Suprapubic skin (tissue), 4 donors: ENCODE results near the gene PHKG1. TPM values are rescaled to one million over a fixed set of nuclear protein-coding genes. Genes with fewer than 3 reads are reported as not detected.
"Not testable (repeated sequence)": the region's sequence is repeated elsewhere in the genome, so short reads cannot be mapped to it uniquely, and the experiment has no call there.

ENCODE experiments used
- DNase-seq, 2 donors: peaks; one replicate each; pipeline ENCODE4 v3.0.0-alpha.2; 2019; ENCODE audit warnings: low spot score in 2 of 2
- H3K27ac ChIP-seq: fragments of 200-600 bp; sonication (generic); one replicate; pipeline ENCODE4 v1.5.1; 2019
- H3K27me3 ChIP-seq: fragments of 200-600 bp; sonication (generic); one replicate; pipeline ENCODE4 v1.5.1; 2019
- H3K36me3 ChIP-seq: fragments of 200-600 bp; sonication (generic); one replicate; pipeline ENCODE4 v1.5.1; 2019
- H3K4me1 ChIP-seq: fragments of 200-600 bp; sonication (generic); one replicate; pipeline ENCODE4 v1.5.1; 2019
- H3K4me3 ChIP-seq: fragments of 200-600 bp; sonication (generic); one replicate; pipeline ENCODE4 v1.5.1; 2019; ENCODE audit warnings: mild to moderate bottlenecking
- H3K9me3 ChIP-seq: fragments of 200-600 bp; sonication (generic); one replicate; pipeline ENCODE4 v1.5.1; 2019
- CTCF ChIP-seq, 2 donors: fragments of 200-600 bp in 1 of 2; fragments of 450-650 bp in 1 of 2; sonication (generic) in 1 of 2; IDR thresholded peaks; one replicate each; pipeline ENCODE4 v1.5.1; 2016 to 2019; ENCODE audit warnings: antibody characterized with exemption in 2 of 2, mild to moderate bottlenecking in 1 of 2, moderate library complexity in 1 of 2
- EP300 ChIP-seq: sonication (generic); formaldehyde crosslinking; IDR thresholded peaks from one replicate; pipeline ENCODE4 v1.6.1; 2017; ENCODE audit warnings: antibody characterized with exemption
- POLR2A ChIP-seq, 2 donors: fragments of 450-650 bp; IDR thresholded peaks; one replicate each; pipeline ENCODE4 v1.6.1; 2017; ENCODE audit warnings: antibody characterized with exemption in 2 of 2, mild to moderate bottlenecking in 2 of 2, moderate library complexity in 2 of 2
- POLR2AphosphoS5 ChIP-seq, 3 donors: sonication (generic); formaldehyde crosslinking; IDR thresholded peaks; one replicate each; pipeline ENCODE4 v1.6.1; 2017; ENCODE audit warnings: antibody characterized with exemption in 3 of 3
- WGBS: methylation state at CpG from one replicate; pipeline ENCODE4 v1.1.5; 2018; 5-methylcytosine and 5-hydroxymethylcytosine counted together
- total RNA-seq, 4 donors: library from RNA; depleted of rRNA; stranded (reverse); fragments of >200 nt; gene quantifications; one replicate each; pipeline ENCODE4 v1.1.0, GENCODE V29; 2016

PHKG1 gene
- total RNA-seq, 4 donors from 2014 or later = 0.64 to 5.2 (median 2.5) TPM

GRCh38 chr7:56105508-56105907 lies 12.8 kb upstream of the PHKG1 start:
- H3K9me3 ChIP-seq = no peaks in the 10 kb centered on the region
- TF ChIP-seq EP300 (no peak), CTCF (IDR thresholded peaks at IDR 0.05) (no peak), POLR2A (IDR thresholded peaks at IDR 0.05) (no peak), POLR2AphosphoS5 (IDR thresholded peaks at IDR 0.05) (no peak)
- WGBS = 17% methylated on average over 6 of the region's 6 CpGs
- peak overlapping the region; percentile 94 for H3K27ac ChIP-seq
- H3K4me1 ChIP-seq = peaks cover 15% of the 10 kb centered on the region
- DNase-seq = no peak
- peak overlapping the region; percentile 82 for H3K4me3 ChIP-seq
- H3K27me3 ChIP-seq = no peaks in the 10 kb centered on the region
- peaks cover 39% of the 10 kb centered on the region for H3K36me3 ChIP-seq

- 81% methylated on average over 9 of the region's 9 CpGs for WGBS
- H3K4me1 ChIP-seq = peaks cover 15% of the 10 kb centered on the region
- H3K4me3 ChIP-seq, H3K9me3 ChIP-seq, H3K27me3 ChIP-seq, DNase-seq, H3K27ac ChIP-seq: not testable (repeated sequence)
- peaks cover 52% of the 10 kb centered on the region for H3K36me3 ChIP-seq
Measured at GRCh38 chr7:56104138-56104537, 11.4 kb upstream of the PHKG1 start.

DNA sequence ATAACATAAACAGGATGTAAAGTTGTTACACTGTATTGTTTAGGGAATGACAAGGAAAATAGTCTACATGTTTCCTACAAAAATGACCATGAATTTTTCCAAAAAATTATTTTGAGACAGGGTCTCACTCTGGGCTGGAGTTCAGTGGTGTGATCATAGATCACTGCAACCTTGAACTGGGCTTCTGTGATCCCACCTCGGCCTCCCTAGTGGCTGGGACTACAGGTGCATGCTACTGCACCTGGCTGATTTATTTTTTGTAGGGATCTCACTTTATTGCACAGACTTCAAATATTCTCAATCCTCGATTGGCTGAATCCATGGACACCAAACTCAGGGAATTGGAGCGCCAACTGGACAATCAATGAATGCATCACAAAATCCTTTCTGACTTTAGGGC lies 6.9 kb upstream of the PHKG1 start:
- Histone ChIP-seq H3K36me3 (peaks cover 56% of the 10 kb centered on the region), H3K27ac (no peak overlapping the region), H3K9me3 (no peaks in the 10 kb centered on the region), H3K4me1 (peaks cover 2% of the 10 kb centered on the region), H3K27me3 (no peaks in the 10 kb centered on the region), H3K4me3 (no peak overlapping the region)
- 94% methylated on average over 3 of the region's 3 CpGs for WGBS
- no peak for DNase-seq
- TF ChIP-seq CTCF (IDR thresholded peaks at IDR 0.05) (no peak), EP300 (no peak), POLR2AphosphoS5 (IDR thresholded peaks at IDR 0.05) (no peak), POLR2A (IDR thresholded peaks at IDR 0.05) (no peak)

GRCh38 chr7:56098187-56099008 lies 5.6 kb upstream of the PHKG1 start:
- peaks cover 46% of the 10 kb centered on the region for H3K36me3 ChIP-seq
- H3K27me3 ChIP-seq, H3K27ac ChIP-seq, H3K9me3 ChIP-seq, DNase-seq, H3K4me1 ChIP-seq, H3K4me3 ChIP-seq: not testable (repeated sequence)
- WGBS = 89% methylated on average over 8 of the region's 8 CpGs

GRCh38 chr7:56097700-56098099 lies 4.9 kb upstream of the PHKG1 start:
- H3K36me3 ChIP-seq = peaks cover 39% of the 10 kb centered on the region
- no peak overlapping the region for H3K4me3 ChIP-seq
- DNase-seq = peak; percentile 85 to 89
- peaks cover 7% of the 10 kb centered on the region for H3K4me1 ChIP-seq
- TF ChIP-seq POLR2A (IDR thresholded peaks at IDR 0.05) = no peak
- peak in 1 of 3 donors; percentile 30 for TF ChIP-seq POLR2AphosphoS5 (IDR thresholded peaks at IDR 0.05)
- H3K27ac ChIP-seq = no peak overlapping the region
- WGBS = 57% methylated on average over 5 of the region's 5 CpGs
- no peaks in the 10 kb centered on the region for H3K27me3 ChIP-seq
- no peaks in the 10 kb centered on the region for H3K9me3 ChIP-seq

- WGBS = 34% methylated on average over 6 of the region's 6 CpGs
- peak overlapping the region; percentile 18 for H3K4me3 ChIP-seq
- H3K36me3 ChIP-seq = not testable (repeated sequence)
Measured at GRCh38 chr7:56092388-56092787, 364 bp downstream of the PHKG1 start.

DNA sequence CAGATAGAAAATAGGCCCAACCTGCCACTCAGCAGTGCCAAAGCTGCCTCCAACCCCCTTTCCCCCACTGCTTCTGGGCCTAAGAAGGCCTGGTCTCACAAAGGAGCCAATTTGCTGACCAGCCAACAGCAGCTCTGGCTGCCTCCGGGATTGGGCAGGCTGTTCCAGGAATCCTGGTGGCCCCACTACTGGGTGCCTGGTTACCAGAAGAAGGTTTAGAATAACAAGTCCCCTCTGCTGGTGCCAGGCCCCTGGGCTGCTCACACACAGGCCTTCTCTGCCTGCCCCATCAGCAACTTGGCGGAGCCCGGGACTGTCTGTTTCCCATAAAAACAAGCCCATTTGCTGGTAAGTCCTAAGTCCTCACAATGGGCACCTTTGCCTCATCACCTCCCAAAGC lies 1.2 kb downstream of the PHKG1 start:
- TF ChIP-seq CTCF (IDR thresholded peaks at IDR 0.05) (no peak), POLR2A (IDR thresholded peaks at IDR 0.05) (no peak), POLR2AphosphoS5 (IDR thresholded peaks at IDR 0.05) (no peak), EP300 (no peak)
- Histone ChIP-seq H3K36me3 (peaks cover 9% of the 10 kb centered on the region), H3K4me3 (no peak overlapping the region), H3K4me1 (peaks cover 20% of the 10 kb centered on the region), H3K27ac (peak overlapping the region; percentile 51), H3K27me3 (no peaks in the 10 kb centered on the region), H3K9me3 (no peaks in the 10 kb centered on the region)
- DNase-seq = no peak
- WGBS = 51% methylated on average over 3 of the region's 3 CpGs

More at GRCh38 chr7:56092388-56092787, 364 bp downstream of the PHKG1 start:
- DNase-seq, H3K9me3 ChIP-seq, H3K27me3 ChIP-seq: not testable (repeated sequence)
- H3K4me1 ChIP-seq = peaks cover 20% of the 10 kb centered on the region
- H3K27ac ChIP-seq = peak overlapping the region; percentile 51
